HUES64 (cell line): ENCODE measurements around the gene NEB.

Experiments
- H3K27ac ChIP-seq: 2 replicates; pipeline ENCODE4 v1.7.0; 2013; ENCODE audit warnings: low read depth, low read length, inconsistent platforms
- H3K27me3 ChIP-seq: 2 replicates; pipeline ENCODE4 v1.6.1; 2013; ENCODE audit warnings: mild to moderate bottlenecking, low read length; ENCODE audit not compliant: insufficient read depth
- H3K36me3 ChIP-seq: 2 replicates; pipeline ENCODE4 v1.6.1; 2013; ENCODE audit warnings: mild to moderate bottlenecking, low read length; ENCODE audit not compliant: insufficient read depth
- H3K4me1 ChIP-seq: 2 replicates; pipeline ENCODE4 v1.6.1; 2013; ENCODE audit warnings: mild to moderate bottlenecking, low read length, moderate library complexity; ENCODE audit not compliant: insufficient read depth
- H3K4me3 ChIP-seq: 2 replicates; pipeline ENCODE4 v1.5.1; 2013; ENCODE audit warnings: mild to moderate bottlenecking, low read length, moderate library complexity
- H3K9ac ChIP-seq: 2 replicates; pipeline ENCODE4 v1.6.1; 2013; ENCODE audit warnings: mild to moderate bottlenecking, low read depth, low read length
- H3K9me3 ChIP-seq: 2 replicates; pipeline ENCODE4 v1.6.1; 2013; ENCODE audit warnings: low read depth, low read length; ENCODE audit not compliant: insufficient read depth
- WGBS: fragments of 150-250, 120-280 bp; methylation state at CpG from one replicate; pipeline ENCODE4 v1.1.7; 2013; ENCODE audit warnings: missing lambda C conversion rate; 5-methylcytosine and 5-hydroxymethylcytosine counted together

The NEB gene

GRCh38 chr2:151551556-151551955 lies 182.7 kb downstream of the NEB start:
- no peaks in the 10 kb centered on the region for H3K9me3 ChIP-seq
- WGBS: 91% methylated on average over 5 of the region's 5 CpGs
- no peak overlapping the region for H3K9ac ChIP-seq
- peaks cover 3% of the 10 kb centered on the region; the same call in 1 of the 2 replicates for H3K4me1 ChIP-seq
- H3K4me3 ChIP-seq: no peak overlapping the region
- no peaks in the 10 kb centered on the region for H3K27me3 ChIP-seq
- H3K27ac ChIP-seq: no peak overlapping the region
- no peaks in the 10 kb centered on the region for H3K36me3 ChIP-seq

GRCh38 chr2:151549191-151549590 lies 185.1 kb downstream of the NEB start:
- H3K9me3 ChIP-seq: no peaks in the 10 kb centered on the region
- no peaks in the 10 kb centered on the region for H3K36me3 ChIP-seq
- no peak overlapping the region for H3K4me3 ChIP-seq
- H3K4me1 ChIP-seq: peaks cover 9% of the 10 kb centered on the region
- 86% methylated on average over 2 of the region's 2 CpGs for WGBS
- H3K9ac ChIP-seq: no peak overlapping the region
- no peak overlapping the region for H3K27ac ChIP-seq
- H3K27me3 ChIP-seq: no peaks in the 10 kb centered on the region

- Histone ChIP-seq H3K9ac (no peak overlapping the region), H3K36me3 (no peaks in the 10 kb centered on the region), H3K27ac (no peak overlapping the region), H3K9me3 (no peaks in the 10 kb centered on the region), H3K4me1 (peaks cover 6% of the 10 kb centered on the region; the same call in 1 of the 2 replicates), H3K27me3 (no peaks in the 10 kb centered on the region), H3K4me3 (no peak overlapping the region)
- WGBS: 95% methylated on average over 5 of the region's 5 CpGs
Measured at GRCh38 chr2:151544449-151544848, 189.8 kb downstream of the NEB start.

- WGBS: 90% methylated on average over 3 of the region's 3 CpGs
Measured at GRCh38 chr2:151543876-151544275, 190.4 kb downstream of the NEB start.

GRCh38 chr2:151534001-151534400 lies 200.3 kb downstream of the NEB start:
- WGBS: 93% methylated on average over 7 of the region's 7 CpGs
- H3K27me3 ChIP-seq: no peaks in the 10 kb centered on the region

More at GRCh38 chr2:151543876-151544275, 190.4 kb downstream of the NEB start:
- Histone ChIP-seq H3K4me3 (no peak overlapping the region), H3K4me1 (peaks cover 6% of the 10 kb centered on the region; the same call in 1 of the 2 replicates), H3K9ac (no peak overlapping the region), H3K9me3 (no peaks in the 10 kb centered on the region), H3K27ac (no peak overlapping the region), H3K36me3 (no peaks in the 10 kb centered on the region), H3K27me3 (no peaks in the 10 kb centered on the region)

GRCh38 chr2:151533127-151533526 lies 201.1 kb downstream of the NEB start:
- no peaks in the 10 kb centered on the region for H3K9me3 ChIP-seq
- 88% methylated on average over 2 of the region's 3 CpGs for WGBS
- no peaks in the 10 kb centered on the region for H3K36me3 ChIP-seq

More at GRCh38 chr2:151534001-151534400, 200.3 kb downstream of the NEB start:
- Histone ChIP-seq H3K9ac (no peak overlapping the region), H3K4me1 (no peaks in the 10 kb centered on the region), H3K36me3 (no peaks in the 10 kb centered on the region), H3K9me3 (no peaks in the 10 kb centered on the region), H3K27ac (no peak overlapping the region), H3K4me3 (no peak overlapping the region)

GRCh38 chr2:151526572-151527090 lies 207.6 kb downstream of the NEB start:
- Histone ChIP-seq H3K27me3 (no peaks in the 10 kb centered on the region), H3K4me3 (no peak overlapping the region), H3K9ac (no peak overlapping the region), H3K36me3 (no peaks in the 10 kb centered on the region), H3K27ac (no peak overlapping the region), H3K9me3 (no peaks in the 10 kb centered on the region), H3K4me1 (peaks cover 2% of the 10 kb centered on the region)
- 93% methylated on average over 6 of the region's 6 CpGs for WGBS

More at GRCh38 chr2:151533127-151533526, 201.1 kb downstream of the NEB start:
- H3K27me3 ChIP-seq: no peaks in the 10 kb centered on the region
- no peak overlapping the region for H3K27ac ChIP-seq
- no peak overlapping the region for H3K4me3 ChIP-seq
- no peaks in the 10 kb centered on the region for H3K4me1 ChIP-seq
- H3K9ac ChIP-seq: no peak overlapping the region

- no peaks in the 10 kb centered on the region for H3K36me3 ChIP-seq
- H3K9ac ChIP-seq: no peak overlapping the region
- H3K9me3 ChIP-seq: no peaks in the 10 kb centered on the region
- no peak overlapping the region for H3K4me3 ChIP-seq
- H3K27me3 ChIP-seq: no peaks in the 10 kb centered on the region
- peaks cover 9% of the 10 kb centered on the region for H3K4me1 ChIP-seq
- H3K27ac ChIP-seq: no peak overlapping the region
- 82% methylated on average over 8 of the region's 9 CpGs for WGBS
Measured at GRCh38 chr2:151525821-151526373, 208.4 kb downstream of the NEB start.

GRCh38 chr2:151523850-151524249 lies 210.4 kb downstream of the NEB start:
- no peak overlapping the region for H3K27ac ChIP-seq
- WGBS: 88% methylated on average over 2 of the region's 3 CpGs
- no peaks in the 10 kb centered on the region for H3K36me3 ChIP-seq
- H3K9me3 ChIP-seq: no peaks in the 10 kb centered on the region
- no peak overlapping the region for H3K4me3 ChIP-seq
- peaks cover 11% of the 10 kb centered on the region for H3K4me1 ChIP-seq
- no peak overlapping the region for H3K9ac ChIP-seq
- H3K27me3 ChIP-seq: no peaks in the 10 kb centered on the region

GRCh38 chr2:151522556-151522955 lies 211.7 kb downstream of the NEB start:
- 96% methylated on average over 7 of the region's 7 CpGs for WGBS
- Histone ChIP-seq H3K4me3 (no peak overlapping the region), H3K27me3 (no peaks in the 10 kb centered on the region), H3K4me1 (peaks cover 11% of the 10 kb centered on the region), H3K27ac (no peak overlapping the region), H3K9me3 (no peaks in the 10 kb centered on the region), H3K36me3 (no peaks in the 10 kb centered on the region), H3K9ac (no peak overlapping the region)

- no peaks in the 10 kb centered on the region for H3K36me3 ChIP-seq
- WGBS: 86% methylated on average over 1 of the region's 1 CpG
- H3K9ac ChIP-seq: no peak overlapping the region
- no peak overlapping the region for H3K4me3 ChIP-seq
- H3K9me3 ChIP-seq: no peaks in the 10 kb centered on the region
- no peak overlapping the region for H3K27ac ChIP-seq
- H3K27me3 ChIP-seq: no peaks in the 10 kb centered on the region
- H3K4me1 ChIP-seq: peaks cover 11% of the 10 kb centered on the region
Measured at GRCh38 chr2:151520976-151521375, 213.3 kb downstream of the NEB start.

GRCh38 chr2:151518802-151519201 lies 215.5 kb downstream of the NEB start:
- WGBS: 93% methylated on average over 2 of the region's 3 CpGs

More at GRCh38 chr2:151518802-151519201, 215.5 kb downstream of the NEB start:
- Histone ChIP-seq H3K4me1 (peaks cover 11% of the 10 kb centered on the region), H3K9ac (no peak overlapping the region), H3K36me3 (no peaks in the 10 kb centered on the region), H3K4me3 (no peak overlapping the region), H3K27ac (no peak overlapping the region), H3K9me3 (no peaks in the 10 kb centered on the region), H3K27me3 (no peaks in the 10 kb centered on the region)
